22Rv1 (cell line): ENCODE data around the gene INPP5A.
A peak's percentile ranks its signal among the peaks of the same experiment; 100 is the strongest.

ENCODE experiments used
- H3K27ac ChIP-seq: fragments of 450-650 bp; 2 replicates; pipeline ENCODE4 v1.5.1; 2017
- CTCF ChIP-seq: fragments of 450-650 bp; IDR thresholded peaks from 2 replicates; pipeline ENCODE4 v1.5.1; 2017; ENCODE audit warnings: mild to moderate bottlenecking
- ZFX ChIP-seq: fragments of 450-650 bp; IDR thresholded peaks from 2 replicates; pipeline ENCODE4 v1.6.1; 2017; ENCODE audit warnings: antibody characterized with exemption, borderline replicate concordance

INPP5A gene

DNA sequence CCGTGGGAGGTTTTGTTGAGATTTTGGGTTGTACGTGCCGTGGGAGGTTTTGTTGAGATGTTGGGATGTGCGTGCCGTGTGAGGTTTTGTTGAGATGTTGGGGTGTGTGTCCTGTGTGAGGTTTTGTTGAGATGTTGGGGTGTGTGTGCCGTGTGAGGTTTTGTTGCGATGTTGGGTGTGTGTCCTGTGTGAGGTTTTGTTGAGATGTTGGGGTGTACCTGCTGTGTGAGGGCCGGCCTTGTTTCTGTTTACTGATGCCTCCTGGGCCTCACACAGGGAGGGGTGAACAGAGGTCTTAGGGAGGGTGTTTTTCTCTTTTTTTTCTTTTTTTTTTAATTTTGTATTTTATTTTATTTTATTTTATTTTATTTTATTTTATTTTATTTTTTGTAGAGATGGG, 36.7 kb downstream of the INPP5A start:
- no peak for TF ChIP-seq CTCF
- no peak for TF ChIP-seq ZFX
- peak overlapping the region; percentile 92 for H3K27ac ChIP-seq

DNA sequence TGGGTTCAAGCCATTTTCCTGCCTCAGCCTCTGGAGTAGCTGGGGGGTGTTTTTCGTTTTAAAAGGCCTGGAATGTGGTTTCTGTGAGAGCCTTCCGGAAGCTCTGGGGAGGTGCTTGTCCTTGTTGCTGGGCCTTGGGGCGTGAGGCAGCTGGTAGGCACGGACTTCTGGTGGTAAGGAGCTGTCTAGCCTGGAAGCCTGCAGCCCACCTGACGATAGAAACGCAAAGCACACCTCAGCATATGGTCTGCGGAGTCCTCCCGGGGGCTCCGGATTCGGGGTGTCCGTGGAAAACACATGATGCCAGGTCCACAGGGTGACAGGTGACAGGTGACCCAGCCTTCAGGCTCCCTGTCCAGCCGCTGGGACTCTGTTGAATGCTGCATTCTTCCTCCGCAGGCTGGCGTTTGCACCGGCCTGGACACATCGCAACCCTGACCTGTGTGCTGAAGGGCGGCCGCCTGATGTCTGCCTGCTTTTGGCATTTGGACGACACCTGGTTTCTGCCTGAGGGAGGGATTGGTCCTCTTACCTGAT, 37.3 kb downstream of the INPP5A start:
- peak overlapping the region; percentile 92 for H3K27ac ChIP-seq
- no peak for TF ChIP-seq ZFX
- TF ChIP-seq CTCF, result no peak

DNA sequence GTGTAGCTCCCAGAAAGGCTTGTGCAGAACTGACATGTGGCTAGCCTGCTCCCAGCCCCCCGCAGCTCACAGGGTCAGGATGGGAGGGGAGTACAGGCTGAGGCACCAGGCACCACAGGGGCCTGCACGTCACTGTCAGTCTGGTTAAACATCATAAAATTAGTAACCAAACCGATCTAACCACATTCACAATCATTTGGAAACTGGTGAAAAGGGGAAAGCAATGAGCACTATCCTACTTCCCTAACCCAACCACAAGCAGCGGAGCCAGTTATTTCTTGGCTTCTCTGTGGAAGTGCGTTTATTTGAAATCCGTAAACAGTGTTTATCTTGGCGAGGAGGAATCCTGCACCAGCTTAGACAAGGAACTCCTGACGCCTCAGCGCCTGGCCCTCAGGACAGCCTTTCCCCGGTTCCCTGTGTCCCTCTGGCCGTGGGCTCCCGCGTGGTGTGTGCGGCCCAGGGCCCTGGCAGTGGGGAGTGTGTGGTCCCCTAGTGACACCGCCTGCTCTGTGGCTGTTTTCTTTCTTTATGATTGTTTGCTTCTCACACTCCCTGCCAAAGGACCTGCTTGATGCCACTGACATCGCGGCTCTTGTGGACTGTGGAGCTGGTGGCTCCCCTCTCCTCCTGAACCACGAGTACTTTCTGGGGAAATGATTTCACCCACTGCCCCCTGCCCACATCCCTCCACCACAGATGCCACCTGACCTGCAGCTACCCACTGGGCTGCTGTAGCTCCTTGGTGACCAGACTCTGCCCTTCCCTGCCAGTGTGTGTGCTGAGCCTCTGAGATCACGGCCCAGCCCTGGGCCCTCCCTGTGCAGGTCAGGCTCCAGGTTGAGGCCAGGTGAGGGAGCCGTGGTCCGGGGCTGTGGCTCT, 38.0 kb downstream of the INPP5A start:
- peak overlapping the region; percentile 92 for H3K27ac ChIP-seq
- TF ChIP-seq ZFX, result no peak
- TF ChIP-seq CTCF, result no peak

- TF ChIP-seq ZFX, result no peak
- TF ChIP-seq CTCF, result no peak
- peak overlapping the region; percentile 92 for H3K27ac ChIP-seq
Measured at GRCh38 chr10:132576671-132577349, 39.2 kb downstream of the INPP5A start.

GRCh38 chr10:132577350-132578003, 39.9 kb downstream of the INPP5A start:
- TF ChIP-seq CTCF (peak; percentile 30), ZFX (no peak)
- H3K27ac ChIP-seq, result peak overlapping the region; percentile 92; the same call in 1 of the 2 replicates

DNA sequence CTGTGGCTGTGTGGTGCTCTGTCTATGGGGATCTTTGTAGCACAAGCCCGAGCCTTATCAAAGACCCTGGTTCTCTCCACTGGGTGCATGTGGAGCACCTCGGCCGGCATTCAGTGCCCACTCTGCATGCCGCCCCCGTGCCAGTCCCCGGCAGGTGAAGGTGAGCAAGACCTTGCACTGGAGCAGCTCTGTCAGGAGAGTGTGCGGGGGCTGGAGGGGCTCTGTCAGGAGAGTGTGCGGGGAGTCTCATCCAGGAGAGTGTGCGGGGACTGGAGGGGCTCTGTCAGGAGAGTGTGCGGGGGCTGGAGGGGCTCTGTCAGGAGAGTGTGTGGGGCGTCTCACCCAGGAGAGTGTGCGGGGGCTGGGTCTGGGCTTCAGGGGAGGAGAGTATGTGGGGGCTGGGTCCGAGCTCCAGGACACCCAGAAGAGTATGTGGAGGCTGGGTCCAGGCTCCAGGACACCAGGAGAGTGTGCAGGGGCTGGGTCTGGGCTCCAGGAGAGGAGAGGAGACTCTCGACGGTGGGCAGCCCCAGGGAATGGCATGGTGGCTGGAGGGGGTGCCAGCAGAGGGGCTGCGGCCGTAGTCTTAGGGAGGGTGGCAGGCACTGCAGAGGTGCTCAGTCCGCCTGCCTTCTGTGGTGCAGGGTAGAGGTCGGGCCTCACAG, 40.8 kb downstream of the INPP5A start:
- no peak overlapping the region for H3K27ac ChIP-seq
- TF ChIP-seq CTCF (no peak), ZFX (no peak)
